ENCODE results near the gene HECTD4.

HECTD4 gene

GRCh38 chr12:112198120-112198733, 184.0 kb downstream of the HECTD4 start:
- no peak for FAIRE-seq

GRCh38 chr12:112196196-112196875, 185.9 kb downstream of the HECTD4 start:
- no peak for FAIRE-seq

DNA sequence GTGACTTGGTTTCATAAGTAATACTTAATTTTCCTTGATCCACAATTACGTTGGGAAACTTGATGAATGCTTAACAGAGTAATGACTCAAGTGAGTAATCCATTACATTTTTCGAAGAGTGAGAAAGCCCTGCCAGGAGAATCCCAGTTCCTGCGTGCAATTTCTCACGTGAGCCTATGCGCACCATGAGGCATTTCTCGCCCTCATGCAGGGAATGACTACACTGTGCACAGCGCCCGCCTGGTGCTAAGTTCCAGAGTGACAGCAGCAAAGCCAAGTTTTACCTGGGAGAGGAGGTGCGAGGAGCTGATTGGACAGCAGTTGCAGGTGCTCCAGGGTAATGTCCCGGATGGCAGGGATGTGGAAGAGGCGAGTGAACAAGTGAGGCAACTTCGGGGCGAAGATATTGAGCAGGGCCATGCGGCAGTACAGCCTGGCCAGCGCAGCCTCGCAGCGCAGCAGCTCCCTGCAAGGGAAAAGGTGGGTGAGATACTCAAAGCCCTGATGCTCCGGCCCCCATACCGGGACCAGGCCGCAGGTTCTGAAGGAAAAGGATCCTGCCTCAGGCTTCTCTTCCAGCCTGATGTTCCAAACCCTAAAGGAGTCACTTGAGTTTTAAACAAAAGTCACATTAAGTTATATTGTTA, 187.5 kb downstream of the HECTD4 start:
- no peak for FAIRE-seq

DNA sequence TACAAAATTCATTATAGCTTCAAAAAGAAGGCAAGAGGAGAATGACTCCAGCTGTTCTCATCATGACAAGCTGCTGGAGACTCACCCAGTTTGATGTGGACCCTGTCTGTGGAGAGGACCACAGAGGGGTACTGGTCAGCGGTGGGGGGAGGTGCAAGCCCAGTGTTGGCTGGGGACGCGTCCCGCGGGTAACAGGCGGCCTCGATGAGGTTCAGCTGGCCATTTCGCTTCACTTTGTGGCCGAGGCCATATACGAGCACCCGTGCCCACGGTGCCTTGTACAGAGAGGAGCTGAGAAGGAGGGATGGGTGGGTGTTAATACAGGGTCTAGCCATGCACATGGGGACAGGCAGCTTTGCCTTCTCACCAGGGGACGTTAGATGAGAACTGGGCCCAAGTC, 189.8 kb downstream of the HECTD4 start:
- no peak for FAIRE-seq

GRCh38 chr12:112191840-112192321, 190.3 kb downstream of the HECTD4 start:
- no peak for FAIRE-seq

DNA sequence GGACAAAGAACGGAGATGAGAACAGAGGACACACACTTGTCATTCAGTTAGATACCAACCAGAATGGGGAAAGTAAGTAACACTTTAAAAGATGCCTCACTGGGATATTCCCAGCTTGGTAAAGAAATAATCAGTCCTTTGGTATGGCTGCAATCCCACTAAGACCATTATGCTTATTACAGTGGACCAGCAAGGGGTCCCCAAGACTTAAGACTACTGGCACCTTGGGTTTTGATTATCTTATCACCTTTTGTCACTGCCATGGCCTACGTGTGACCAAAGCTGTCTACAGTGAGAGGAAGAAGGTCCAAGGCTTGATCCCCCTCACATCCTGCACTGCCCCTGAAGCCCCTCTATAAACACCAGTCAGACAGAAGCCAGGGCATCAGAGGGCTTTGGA, 191.0 kb downstream of the HECTD4 start:
- no peak for FAIRE-seq

DNA sequence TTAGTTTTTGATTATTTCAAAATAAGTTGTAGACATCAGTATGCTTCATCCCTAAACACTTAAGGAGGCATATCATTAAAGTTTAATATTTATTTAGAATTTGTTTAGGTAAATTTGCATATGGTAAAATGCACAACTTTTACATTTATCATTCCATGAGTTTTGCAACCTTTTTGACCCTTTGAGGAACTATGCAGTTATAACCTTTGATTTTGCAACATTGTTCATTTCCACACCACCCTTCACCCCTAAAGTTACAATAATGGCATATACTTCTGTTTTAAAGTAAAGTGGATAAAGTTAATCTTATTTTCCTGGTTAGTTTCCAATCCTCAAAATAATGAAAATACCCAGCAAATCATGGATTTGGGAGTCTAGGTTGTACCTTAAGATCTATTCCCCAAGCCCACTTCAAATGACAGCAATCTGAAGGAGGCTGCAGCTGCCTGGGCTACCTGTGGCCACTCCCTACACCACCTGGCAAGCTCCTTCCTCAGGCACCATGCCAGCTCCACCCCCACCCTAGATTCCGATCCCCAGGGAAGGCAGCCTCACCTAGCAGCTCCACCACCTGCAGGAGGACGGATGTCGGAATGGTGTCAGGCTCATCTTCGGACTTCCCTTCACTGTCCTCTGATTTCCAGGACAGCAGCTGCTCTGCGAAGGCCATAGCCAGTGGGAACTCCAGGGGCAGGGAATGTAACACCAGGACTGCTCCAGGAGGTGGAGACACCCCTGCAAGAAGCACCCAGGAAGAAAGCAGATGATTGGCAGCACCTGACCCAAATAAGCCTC, 191.8 kb downstream of the HECTD4 start:
- no peak for FAIRE-seq

GRCh38 chr12:112188130-112188830, 194.0 kb downstream of the HECTD4 start:
- FAIRE-seq = no peak

GRCh38 chr12:112185093-112185923, 196.9 kb downstream of the HECTD4 start:
- FAIRE-seq = no peak

DNA sequence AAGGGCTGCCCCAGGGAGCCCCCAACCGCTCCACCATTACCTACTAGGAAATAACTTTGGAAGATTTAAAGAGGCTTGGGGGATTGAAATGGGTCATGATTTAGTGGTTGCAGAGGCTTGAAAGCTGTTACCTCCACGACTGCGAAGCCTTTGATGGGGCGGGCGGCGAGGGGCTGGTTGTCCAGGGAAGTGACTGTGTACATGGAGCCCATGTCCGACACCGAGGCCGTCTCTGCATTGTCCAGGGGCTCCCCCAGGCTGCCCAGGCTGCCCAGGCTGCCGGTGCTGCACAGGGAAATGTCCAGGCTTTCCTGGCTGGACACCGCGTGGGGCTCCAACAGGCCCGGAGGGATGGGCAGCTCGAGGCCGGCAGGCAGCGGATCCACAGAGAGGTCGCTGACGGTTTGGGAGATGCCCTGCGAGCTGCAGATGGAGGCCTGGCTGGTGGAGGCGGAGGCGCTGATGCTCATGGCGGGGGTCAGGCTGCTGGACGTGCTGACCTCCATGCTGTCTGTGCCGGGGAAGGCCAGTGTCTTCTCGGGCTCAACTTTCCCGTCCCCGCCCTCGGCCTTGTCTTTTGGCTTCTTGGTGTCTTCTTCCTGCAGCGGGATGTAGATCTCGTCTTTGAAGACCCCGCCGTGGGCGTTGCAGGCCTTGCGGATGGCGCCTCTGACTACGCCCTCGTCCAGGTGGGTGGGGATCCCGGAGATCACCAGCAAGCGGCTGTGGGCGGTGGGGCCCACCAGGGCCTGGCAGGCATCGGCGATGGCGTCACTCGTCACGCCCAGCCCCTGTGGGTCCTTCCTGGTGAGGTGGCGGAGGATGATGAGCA, 198.0 kb downstream of the HECTD4 start:
- no peak for FAIRE-seq

DNA sequence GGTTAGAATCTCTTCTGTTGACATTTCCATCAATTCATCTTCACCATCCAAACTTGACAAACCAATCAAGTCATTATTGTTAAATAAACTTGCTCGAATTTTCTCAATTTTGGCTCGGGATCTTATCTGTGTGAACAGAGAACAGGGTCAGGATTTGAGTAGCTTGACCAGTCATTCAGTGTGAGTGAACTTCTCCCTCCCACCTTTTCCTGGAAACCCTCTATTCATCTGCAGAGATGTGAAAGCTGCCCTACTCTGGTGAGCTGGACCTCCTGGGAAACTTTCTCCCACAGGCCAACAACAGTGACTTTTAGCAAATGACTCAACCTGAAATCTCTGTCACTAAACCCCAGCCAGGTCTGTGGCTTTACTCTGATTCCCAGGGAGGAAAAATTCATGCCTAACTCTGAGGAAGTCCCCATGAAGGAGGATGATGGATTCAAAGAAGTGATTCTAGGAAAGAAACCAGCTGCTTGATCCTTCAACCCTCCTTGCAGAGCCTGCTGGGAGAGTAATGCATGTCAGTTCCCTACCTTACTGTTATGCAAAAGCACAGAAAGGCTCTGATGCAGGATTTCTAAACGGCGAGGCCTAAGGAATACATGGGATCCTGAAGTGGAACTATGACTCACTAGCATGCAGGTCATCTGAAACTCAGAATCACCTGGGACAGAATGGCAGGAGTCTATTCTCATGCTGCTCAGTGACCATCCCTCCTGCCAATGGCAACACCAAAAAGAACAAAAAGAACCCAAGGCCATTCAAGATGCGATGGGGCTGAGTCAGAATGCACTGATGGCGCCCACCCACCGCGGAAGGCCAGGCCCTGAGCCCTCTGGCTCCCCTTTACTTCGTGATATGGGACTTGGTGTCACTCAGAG, 198.8 kb downstream of the HECTD4 start:
- no peak for FAIRE-seq

GRCh38 chr12:112182499-112182898, 199.7 kb downstream of the HECTD4 start:
- no peak for FAIRE-seq

- FAIRE-seq = no peak
Measured at GRCh38 chr12:112180422-112180821, 201.8 kb downstream of the HECTD4 start.

DNA sequence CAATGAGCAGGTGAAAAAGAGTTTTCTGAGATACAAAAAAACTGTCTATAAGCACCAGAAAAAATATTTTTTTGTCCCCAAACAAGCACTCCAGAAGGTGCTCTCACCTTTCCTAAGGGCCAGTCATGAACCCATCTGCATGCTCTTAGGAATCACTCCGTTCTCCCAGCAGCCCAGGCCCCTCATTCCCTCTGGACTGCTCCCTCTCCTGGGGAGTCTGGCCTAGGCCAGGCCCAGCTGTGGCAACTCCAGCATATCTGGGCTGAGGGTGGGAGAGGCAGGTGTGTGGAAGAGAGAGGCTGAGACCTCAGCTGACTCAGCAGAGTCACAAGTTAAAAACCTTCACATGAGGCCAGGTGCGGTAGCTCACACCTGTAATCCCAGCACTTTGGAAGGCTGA, 202.3 kb downstream of the HECTD4 start:
- FAIRE-seq = no peak

DNA sequence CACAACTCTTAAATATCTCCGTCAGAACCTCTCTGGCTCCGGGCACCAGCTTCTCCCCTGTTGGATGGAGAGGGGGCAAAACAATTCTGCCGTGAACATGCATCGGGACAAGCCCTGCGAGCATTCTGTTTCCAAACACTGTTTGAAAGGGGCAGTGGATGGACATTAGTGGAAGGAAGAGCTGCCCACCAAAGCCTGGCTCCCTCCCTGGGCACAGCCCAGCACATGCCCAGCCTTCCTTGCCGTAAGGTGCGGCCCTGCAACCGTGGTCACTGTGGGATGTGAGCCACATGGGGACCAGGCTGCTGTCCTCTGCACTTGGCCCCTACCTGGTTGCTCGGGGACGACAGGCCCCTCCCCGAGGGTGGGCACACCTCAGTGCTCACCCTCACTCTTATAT, 202.9 kb downstream of the HECTD4 start:
- FAIRE-seq = no peak

DNA sequence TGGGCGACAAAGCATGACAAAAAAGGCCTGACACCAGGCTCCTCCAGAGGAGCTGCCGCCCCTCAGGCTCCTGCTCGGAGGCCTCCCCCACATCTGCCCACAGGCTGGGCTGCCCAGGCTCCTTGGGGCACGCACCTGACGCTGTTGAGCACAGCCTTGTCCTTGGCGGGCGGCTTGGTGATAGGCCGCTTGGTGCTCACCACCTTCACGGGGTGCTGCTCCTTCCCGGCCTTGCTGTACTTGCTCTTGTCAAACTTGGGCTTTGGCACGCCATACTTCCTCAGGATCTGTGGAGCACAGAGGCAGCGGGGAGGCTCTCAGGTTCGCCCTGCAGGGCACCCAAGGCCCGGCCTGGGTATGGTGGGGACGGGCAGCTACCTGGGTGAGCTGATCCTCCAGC, 203.4 kb downstream of the HECTD4 start:
- FAIRE-seq = no peak

DNA sequence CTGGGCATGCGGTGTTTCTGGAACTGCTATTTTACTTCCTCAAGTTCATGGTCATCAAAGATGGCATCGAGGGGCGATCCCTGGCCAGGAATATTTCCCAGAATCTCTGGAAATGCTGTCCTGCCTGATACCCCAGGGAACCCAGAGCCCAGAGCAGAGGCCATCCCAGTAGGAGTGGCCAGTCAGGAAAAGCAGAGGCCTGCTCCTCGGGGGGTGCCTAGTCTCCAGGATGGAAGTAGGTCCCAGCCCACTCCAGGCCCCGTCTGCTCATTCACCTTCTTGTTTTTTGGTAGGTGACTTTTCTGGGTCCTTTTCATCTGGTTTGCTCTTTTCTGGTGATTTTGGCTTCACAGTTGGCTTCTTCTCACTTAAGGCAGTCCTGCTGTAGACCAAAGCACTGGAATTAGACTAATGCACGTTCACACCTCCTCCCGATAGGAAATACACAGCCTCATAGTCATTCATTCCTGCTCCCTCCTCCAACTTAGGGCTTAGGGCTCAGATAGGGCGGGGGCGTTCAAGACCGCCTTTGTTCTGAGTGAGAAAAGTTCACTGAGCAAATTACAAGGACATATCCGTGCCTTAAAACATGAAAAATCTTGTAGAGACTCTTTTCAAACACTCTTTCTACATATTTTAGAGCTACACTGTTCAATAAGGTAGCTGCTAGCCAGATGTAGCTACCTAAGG, 205.8 kb downstream of the HECTD4 start:
- FAIRE-seq = no peak

- FAIRE-seq = no peak
Measured at GRCh38 chr12:112175361-112176155, 206.7 kb downstream of the HECTD4 start.
